Inflammatory macrophage treated with lipopolysaccharide for 4 hours (primary cell): ENCODE measurements around the gene SAT1.
A peak's percentile ranks its signal among the peaks of the same experiment; 100 is the strongest.
"Not testable (repeated sequence)": the region's sequence is repeated elsewhere in the genome, so short reads cannot be mapped to it uniquely, and the experiment has no call there.

Experiments used
- DNase-seq: peaks from one replicate; pipeline ENCODE4 v3.0.0-alpha.2; 2020

SAT1 gene

GRCh38 chrX:23782863-23783588 lies at the start of gene SAT1:
Gene SAT1 (plus strand): TSS chrX:23783173. CDS start chrX:23783352, 179 bp downstream.
- DNase-seq: peak; percentile 95

- DNase-seq: no peak
These were observed 46.9 kb upstream of the SAT1 start for GRCh38 chrX:23736030-23736429.

- DNase-seq: peak; percentile 71
These were observed 45.6 kb upstream of the SAT1 start for GRCh38 chrX:23737413-23737812.

GRCh38 chrX:23742174-23742696 lies 40.7 kb upstream of the SAT1 start:
- peak; percentile 43 for DNase-seq

- DNase-seq: peak; percentile 92
These were observed 40.0 kb upstream of the SAT1 start, which contains the start of gene ACOT9 for GRCh38 chrX:23742697-23743622. Gene ACOT9 (minus strand): TSS chrX:23743276. CDS start chrX:23743144, 132 bp downstream.

- DNase-seq: not testable (repeated sequence)
These were observed 39.4 kb upstream of the SAT1 start for GRCh38 chrX:23743623-23743971.

GRCh38 chrX:23745786-23746185 lies 37.2 kb upstream of the SAT1 start:
- no peak for DNase-seq

GRCh38 chrX:23749129-23749528 lies 33.8 kb upstream of the SAT1 start:
- DNase-seq: no peak

GRCh38 chrX:23749576-23749975 lies 33.4 kb upstream of the SAT1 start:
- no peak for DNase-seq

- no peak for DNase-seq
These were observed 30.1 kb upstream of the SAT1 start for GRCh38 chrX:23752740-23753415.

- DNase-seq: no peak
These were observed 28.3 kb upstream of the SAT1 start for GRCh38 chrX:23754664-23755063.

- peak; percentile 80 for DNase-seq
These were observed 26.8 kb upstream of the SAT1 start for GRCh38 chrX:23756165-23756564.

- no peak for DNase-seq
These were observed 23.2 kb upstream of the SAT1 start for GRCh38 chrX:23759821-23760220.

GRCh38 chrX:23764188-23764984 lies 18.6 kb upstream of the SAT1 start:
- no peak for DNase-seq

- DNase-seq: no peak
These were observed 17.5 kb upstream of the SAT1 start for GRCh38 chrX:23765449-23765848.

- no peak for DNase-seq
These were observed 17.1 kb upstream of the SAT1 start for GRCh38 chrX:23765868-23766267.

- DNase-seq: no peak
These were observed 16.1 kb upstream of the SAT1 start for GRCh38 chrX:23766650-23767551.

GRCh38 chrX:23770142-23770541 lies 12.8 kb upstream of the SAT1 start:
- DNase-seq: no peak

- DNase-seq: not testable (repeated sequence)
These were observed 11.9 kb upstream of the SAT1 start for GRCh38 chrX:23771086-23771485.

- DNase-seq: peak; percentile 88
These were observed 9.3 kb upstream of the SAT1 start for GRCh38 chrX:23773601-23774175.

GRCh38 chrX:23776363-23776762 lies 6.6 kb upstream of the SAT1 start:
- no peak for DNase-seq
